HG03139 (cell line): ENCODE measurements around the gene NTM.

ENCODE experiments used
- ATAC-seq: cut with Tn5 transposase; IDR thresholded peaks from one replicate; pipeline ENCODE4 v1.9.1; 2021; ENCODE audit not compliant: unreplicated experiment

Gene NTM

GRCh38 chr11:132284048-132284447 lies 913.6 kb downstream of the NTM start:
- ATAC-seq: no peak

GRCh38 chr11:132284611-132285010 lies 914.2 kb downstream of the NTM start:
- no peak for ATAC-seq

- ATAC-seq: no peak
Measured at GRCh38 chr11:132285631-132286030, 915.2 kb downstream of the NTM start.

- ATAC-seq: no peak
Measured at GRCh38 chr11:132286106-132286505, 915.7 kb downstream of the NTM start.

- no peak for ATAC-seq
Measured at GRCh38 chr11:132288036-132288435, 917.6 kb downstream of the NTM start.

GRCh38 chr11:132289590-132290256 lies 919.3 kb downstream of the NTM start:
- no peak for ATAC-seq

GRCh38 chr11:132293586-132293985 lies 923.2 kb downstream of the NTM start:
- no peak for ATAC-seq

GRCh38 chr11:132296946-132297610 lies 926.7 kb downstream of the NTM start:
- ATAC-seq: no peak

- ATAC-seq: no peak
Measured at GRCh38 chr11:132298357-132298756, 927.9 kb downstream of the NTM start.

GRCh38 chr11:132300283-132300682 lies 929.9 kb downstream of the NTM start:
- ATAC-seq: no peak

GRCh38 chr11:132301465-132301864 lies 931.0 kb downstream of the NTM start:
- ATAC-seq: no peak

GRCh38 chr11:132301900-132302299 lies 931.5 kb downstream of the NTM start:
- no peak for ATAC-seq

GRCh38 chr11:132307309-132308020 lies 937.0 kb downstream of the NTM start:
- no peak for ATAC-seq

GRCh38 chr11:132310390-132311375 lies 940.3 kb downstream of the NTM start:
- ATAC-seq: no peak

GRCh38 chr11:132311703-132312102 lies 941.3 kb downstream of the NTM start:
- ATAC-seq: no peak

- ATAC-seq: no peak
Measured at GRCh38 chr11:132312161-132312560, 941.7 kb downstream of the NTM start.

- no peak for ATAC-seq
Measured at GRCh38 chr11:132312701-132313111, 942.3 kb downstream of the NTM start.

GRCh38 chr11:132314911-132315455 lies 944.6 kb downstream of the NTM start:
- no peak for ATAC-seq

- no peak for ATAC-seq
Measured at GRCh38 chr11:132315696-132316095, 945.3 kb downstream of the NTM start.

GRCh38 chr11:132318421-132319157 lies 948.2 kb downstream of the NTM start:
- no peak for ATAC-seq
